Mammary epithelial cell (primary cell): ENCODE results near the gene ADAM33.

Experiments used
- EZH2 ChIP-seq: IDR thresholded peaks from 2 replicates; pipeline ENCODE4 v1.6.1; 2012; ENCODE audit warnings: low read length, inconsistent platforms, borderline replicate concordance
- TF ChIP-seq, protein P1 (sequence below), 2 donors: IDR thresholded peaks in 1 of 2; conservative IDR thresholded peaks in 1 of 2; 2 replicates each; pipeline ENCODE4 v1.5.1; 2011 to 2012; ENCODE audit warnings: inconsistent platforms in 2 of 2, low read length in 2 of 2, mild to moderate bottlenecking in 2 of 2, control low read depth in 1 of 2, low read depth in 1 of 2; ENCODE audit not compliant: insufficient read depth in 1 of 2; ENCODE audit errors: extremely low read depth in 1 of 2

GRCh38 chr20:3628502-3629314, 53.1 kb downstream of the ADAM33 start:
- TF ChIP-seq, protein P1, sequence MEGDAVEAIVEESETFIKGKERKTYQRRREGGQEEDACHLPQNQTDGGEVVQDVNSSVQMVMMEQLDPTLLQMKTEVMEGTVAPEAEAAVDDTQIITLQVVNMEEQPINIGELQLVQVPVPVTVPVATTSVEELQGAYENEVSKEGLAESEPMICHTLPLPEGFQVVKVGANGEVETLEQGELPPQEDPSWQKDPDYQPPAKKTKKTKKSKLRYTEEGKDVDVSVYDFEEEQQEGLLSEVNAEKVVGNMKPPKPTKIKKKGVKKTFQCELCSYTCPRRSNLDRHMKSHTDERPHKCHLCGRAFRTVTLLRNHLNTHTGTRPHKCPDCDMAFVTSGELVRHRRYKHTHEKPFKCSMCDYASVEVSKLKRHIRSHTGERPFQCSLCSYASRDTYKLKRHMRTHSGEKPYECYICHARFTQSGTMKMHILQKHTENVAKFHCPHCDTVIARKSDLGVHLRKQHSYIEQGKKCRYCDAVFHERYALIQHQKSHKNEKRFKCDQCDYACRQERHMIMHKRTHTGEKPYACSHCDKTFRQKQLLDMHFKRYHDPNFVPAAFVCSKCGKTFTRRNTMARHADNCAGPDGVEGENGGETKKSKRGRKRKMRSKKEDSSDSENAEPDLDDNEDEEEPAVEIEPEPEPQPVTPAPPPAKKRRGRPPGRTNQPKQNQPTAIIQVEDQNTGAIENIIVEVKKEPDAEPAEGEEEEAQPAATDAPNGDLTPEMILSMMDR (conservative IDR thresholded peaks at IDR 0.05 in 1 of 2, IDR thresholded peaks at IDR 0.05 in 1 of 2; ENCODE audit: extremely low read depth in 1 of 2, insufficient read depth in 1 of 2, low read depth in 1 of 2, low read length in 2 of 2) = no peak
- no peak for TF ChIP-seq EZH2
